ENCODE results near the gene MMP7. TPM values are rescaled to one million over a fixed set of nuclear protein-coding genes. Genes with fewer than 3 reads are reported as not detected.

Gene MMP7
- polyA plus RNA-seq, 1 donor (not counting 4 experiments of a cell fraction or from before 2014, with no cell fraction given), result 0.81 TPM

DNA sequence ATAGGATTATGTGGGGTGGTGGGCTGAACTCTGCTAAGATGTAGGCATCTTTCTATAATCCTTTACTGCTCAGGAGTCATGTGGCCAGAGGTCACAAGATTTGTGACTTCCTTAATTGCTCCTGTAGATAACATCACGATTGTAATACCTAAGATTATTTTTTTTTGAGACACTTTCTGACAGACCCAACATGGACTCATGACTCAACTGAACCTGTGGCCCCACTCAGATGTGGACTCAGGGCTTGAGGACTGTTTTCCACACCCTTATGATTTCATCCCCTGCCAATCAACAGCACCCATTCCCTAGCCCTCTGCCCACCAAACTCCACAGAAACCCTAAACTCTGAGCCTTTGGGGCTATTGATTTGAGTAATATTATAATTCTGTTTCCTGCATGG is 35.6 kb upstream of the MMP7 start:
- H3K36me3 ChIP-seq (ENCODE audit: control insufficient read depth in 2 of 2, extremely low read depth in 1 of 2, insufficient read depth in 2 of 2, low read length in 2 of 2), result no peaks in the 10 kb centered on the region
- dilution Hi-C loops (cut with MboI; ENCODE audit: extremely low pct_ligation_motif_present, low sequenced_read_pairs), result no loop called here
- no peak overlapping the region for H3K27ac ChIP-seq (ENCODE audit: control insufficient read depth, insufficient read depth, low read length)
- H2AFZ ChIP-seq (ENCODE audit: control insufficient read depth, low read length), result no peak overlapping the region
- no peak overlapping the region for H3K9ac ChIP-seq (ENCODE audit: control insufficient read depth, extremely low read depth, insufficient read depth, low read length)
- H3K4me2 ChIP-seq (ENCODE audit: control insufficient read depth, extremely low read depth, insufficient read depth, low read depth, low read length), result no peak overlapping the region
- no peaks in the 10 kb centered on the region for H3K27me3 ChIP-seq (ENCODE audit: control insufficient read depth, extremely low read depth, insufficient read depth, low read length)
- no peaks in the 10 kb centered on the region for H3K9me1 ChIP-seq (ENCODE audit: control insufficient read depth, extremely low read depth, insufficient read depth, low read length)
- H3K4me3 ChIP-seq (ENCODE audit: control insufficient read depth in 2 of 3, extremely low read depth in 1 of 3, insufficient read depth in 2 of 3, low read depth in 1 of 3, low read length in 3 of 3), result no peak overlapping the region
- DNase-seq (ENCODE audit: low read depth, low spot score) (no peak), FAIRE-seq (no peak)
- H3K79me2 ChIP-seq (ENCODE audit: control insufficient read depth, insufficient read depth, low read length), result no peaks in the 10 kb centered on the region
- no peaks in the 10 kb centered on the region for H4K20me1 ChIP-seq (ENCODE audit: control insufficient read depth, extremely low read depth, insufficient read depth, low read length)
- TF ChIP-seq CTCF (optimal IDR thresholded peaks at IDR 0.05 in 1 of 3, IDR thresholded peaks at IDR 0.05 in 1 of 3, conservative IDR thresholded peaks at IDR 0.05 in 1 of 3; ENCODE audit: extremely low read depth in 1 of 3, insufficient read depth in 2 of 3, low read length in 3 of 3) (no peak), EZH2 (IDR thresholded peaks at IDR 0.05; ENCODE audit: low read length) (no peak)
- peaks cover 8% of the 10 kb centered on the region for H3K9me3 ChIP-seq (ENCODE audit: control insufficient read depth, low read depth, low read length)
- H3K4me1 ChIP-seq (ENCODE audit: control insufficient read depth, extremely low read depth, insufficient read depth, low read length), result peaks cover 8% of the 10 kb centered on the region

DNA sequence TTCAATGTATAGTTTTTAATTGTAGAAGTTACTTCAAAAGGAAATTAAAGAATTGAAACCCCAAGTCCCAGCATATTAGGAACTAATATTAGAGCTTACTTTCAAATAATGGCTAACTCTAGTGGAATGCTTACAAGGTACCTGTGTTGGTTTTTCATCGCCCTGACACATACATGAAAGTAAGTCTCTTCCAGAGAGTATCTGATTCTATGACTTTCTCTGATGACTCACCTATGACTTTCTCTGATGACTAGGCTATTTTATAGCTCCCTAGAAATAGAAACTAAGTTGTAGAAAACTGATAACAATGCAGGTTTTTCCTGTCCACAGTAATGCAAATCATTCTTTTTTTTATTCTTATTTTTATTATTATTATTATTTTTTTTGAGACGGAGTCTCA is 33.6 kb upstream of the MMP7 start:
- dilution Hi-C loops (cut with MboI; ENCODE audit: extremely low pct_ligation_motif_present, low sequenced_read_pairs), result no loop called here
- H3K9ac ChIP-seq (ENCODE audit: control insufficient read depth, extremely low read depth, insufficient read depth, low read length), result no peak overlapping the region

More for the DNA sequence above, 33.6 kb upstream of the MMP7 start:
- FAIRE-seq, result peak; percentile 59
- no peaks in the 10 kb centered on the region for H3K36me3 ChIP-seq (ENCODE audit: control insufficient read depth in 2 of 2, extremely low read depth in 1 of 2, insufficient read depth in 2 of 2, low read length in 2 of 2)
- H3K27ac ChIP-seq (ENCODE audit: control insufficient read depth, insufficient read depth, low read length), result peak overlapping the region; percentile 63
- peak; percentile 70 for DNase-seq (ENCODE audit: low read depth, low spot score)
- no peaks in the 10 kb centered on the region for H4K20me1 ChIP-seq (ENCODE audit: control insufficient read depth, extremely low read depth, insufficient read depth, low read length)
- H3K9me3 ChIP-seq (ENCODE audit: control insufficient read depth, low read depth, low read length), result peaks cover 8% of the 10 kb centered on the region
- H3K4me3 ChIP-seq (ENCODE audit: control insufficient read depth in 2 of 3, extremely low read depth in 1 of 3, insufficient read depth in 2 of 3, low read depth in 1 of 3, low read length in 3 of 3), result peak overlapping the region in 1 of 3 experiments; percentile 12
- no peak for TF ChIP-seq EZH2 (IDR thresholded peaks at IDR 0.05; ENCODE audit: low read length)
- no peak for TF ChIP-seq CTCF (optimal IDR thresholded peaks at IDR 0.05 in 1 of 3, IDR thresholded peaks at IDR 0.05 in 1 of 3, conservative IDR thresholded peaks at IDR 0.05 in 1 of 3; ENCODE audit: extremely low read depth in 1 of 3, insufficient read depth in 2 of 3, low read length in 3 of 3)
- H3K9me1 ChIP-seq (ENCODE audit: control insufficient read depth, extremely low read depth, insufficient read depth, low read length), result no peaks in the 10 kb centered on the region
- H3K4me2 ChIP-seq (ENCODE audit: control insufficient read depth, extremely low read depth, insufficient read depth, low read depth, low read length), result peak overlapping the region; percentile 67
- H3K27me3 ChIP-seq (ENCODE audit: control insufficient read depth, extremely low read depth, insufficient read depth, low read length), result no peaks in the 10 kb centered on the region
- peaks cover 19% of the 10 kb centered on the region for H3K4me1 ChIP-seq (ENCODE audit: control insufficient read depth, extremely low read depth, insufficient read depth, low read length)
- H3K79me2 ChIP-seq (ENCODE audit: control insufficient read depth, insufficient read depth, low read length), result no peaks in the 10 kb centered on the region
- no peak overlapping the region for H2AFZ ChIP-seq (ENCODE audit: control insufficient read depth, low read length)

Data from keratinocyte (primary cell).